Astrocyte of the spinal cord (primary cell): ENCODE measurements around the gene HPCAL4.

Experiments
- DNase-seq: peaks from one replicate; pipeline ENCODE4 v3.0.0; 2011; ENCODE audit warnings: low read depth, low spot score
- H3K4me3 ChIP-seq: 2 replicates; pipeline ENCODE4 v1.5.1; 2011; ENCODE audit warnings: low read depth, mild to moderate bottlenecking, low read length, moderate library complexity
- in situ Hi-C: cut with HindIII; loops from 2 replicates; pipeline ENCODE4 v1.10.0; 2017; ENCODE audit warnings: low sequenced_read_pairs
- TF ChIP-seq, protein P1 (sequence below): IDR thresholded peaks from 2 replicates; pipeline ENCODE4 v1.5.1; 2012; ENCODE audit warnings: low read depth, mild to moderate bottlenecking, low read length, inconsistent platforms

HPCAL4 gene

DNA sequence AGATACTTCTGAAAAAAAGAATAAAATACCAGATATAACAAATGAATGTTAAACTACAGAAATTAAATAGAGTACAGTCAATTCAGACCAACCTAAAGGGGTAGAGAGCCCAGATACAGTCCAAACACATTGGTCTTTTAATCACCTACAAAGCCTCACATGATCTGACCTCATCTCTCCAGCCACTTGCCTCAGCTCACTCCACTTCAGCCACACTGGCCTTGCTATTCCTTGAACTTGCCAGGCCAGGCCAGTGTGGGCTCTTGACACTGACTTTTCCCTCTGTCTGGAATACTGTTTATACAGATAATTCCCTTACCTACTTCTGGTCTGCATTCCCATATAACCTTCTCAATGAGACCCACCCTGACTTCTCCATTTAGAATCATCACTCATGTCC is 30.4 kb upstream of the HPCAL4 start:
- H3K4me3 ChIP-seq = no peak overlapping the region
- TF ChIP-seq, protein P1, sequence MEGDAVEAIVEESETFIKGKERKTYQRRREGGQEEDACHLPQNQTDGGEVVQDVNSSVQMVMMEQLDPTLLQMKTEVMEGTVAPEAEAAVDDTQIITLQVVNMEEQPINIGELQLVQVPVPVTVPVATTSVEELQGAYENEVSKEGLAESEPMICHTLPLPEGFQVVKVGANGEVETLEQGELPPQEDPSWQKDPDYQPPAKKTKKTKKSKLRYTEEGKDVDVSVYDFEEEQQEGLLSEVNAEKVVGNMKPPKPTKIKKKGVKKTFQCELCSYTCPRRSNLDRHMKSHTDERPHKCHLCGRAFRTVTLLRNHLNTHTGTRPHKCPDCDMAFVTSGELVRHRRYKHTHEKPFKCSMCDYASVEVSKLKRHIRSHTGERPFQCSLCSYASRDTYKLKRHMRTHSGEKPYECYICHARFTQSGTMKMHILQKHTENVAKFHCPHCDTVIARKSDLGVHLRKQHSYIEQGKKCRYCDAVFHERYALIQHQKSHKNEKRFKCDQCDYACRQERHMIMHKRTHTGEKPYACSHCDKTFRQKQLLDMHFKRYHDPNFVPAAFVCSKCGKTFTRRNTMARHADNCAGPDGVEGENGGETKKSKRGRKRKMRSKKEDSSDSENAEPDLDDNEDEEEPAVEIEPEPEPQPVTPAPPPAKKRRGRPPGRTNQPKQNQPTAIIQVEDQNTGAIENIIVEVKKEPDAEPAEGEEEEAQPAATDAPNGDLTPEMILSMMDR = no peak
- in situ Hi-C loops = no loop called here
- DNase-seq = no peak

DNA sequence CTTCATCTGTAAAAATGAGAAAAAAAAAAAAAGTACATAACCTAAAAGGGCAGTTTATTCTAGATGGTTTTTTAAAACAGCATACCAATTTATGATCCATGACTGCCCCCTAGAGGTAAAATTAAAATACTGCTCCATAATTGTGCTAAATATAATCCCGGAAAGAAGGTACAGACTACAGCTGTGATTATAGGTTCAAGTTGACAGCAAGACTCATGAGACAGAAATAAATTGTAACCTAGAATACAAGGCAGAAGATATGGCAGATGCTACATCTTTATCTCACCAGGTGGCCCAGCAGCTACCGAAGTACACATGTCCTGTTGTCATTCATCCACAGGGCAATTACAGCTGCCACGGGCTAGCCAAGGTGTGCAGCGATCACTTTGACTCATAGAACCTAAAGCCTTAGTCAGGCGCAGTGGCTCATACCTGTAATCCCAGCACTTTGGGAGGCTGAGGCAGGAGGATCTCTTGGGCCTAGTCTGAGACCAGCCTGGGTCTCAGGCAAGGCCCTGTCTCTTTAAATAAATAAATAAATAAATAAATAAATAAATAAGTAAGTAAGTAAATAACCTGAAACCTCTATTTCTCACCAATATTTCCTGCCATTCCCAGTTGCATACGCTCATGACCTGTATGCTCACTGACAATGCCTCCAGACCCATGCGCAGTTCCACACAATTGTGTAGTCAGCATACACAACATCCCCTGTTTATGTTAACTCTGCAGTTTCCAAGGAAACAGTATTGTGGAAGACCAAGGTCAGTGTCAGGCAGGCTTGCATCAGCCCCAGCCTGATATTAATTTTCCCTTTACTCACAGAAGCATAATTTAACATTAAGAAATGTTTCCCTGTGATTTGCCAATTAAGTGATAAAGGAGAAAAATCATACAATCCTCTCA is 29.1 kb upstream of the HPCAL4 start:
- TF ChIP-seq, protein P1 = peak; percentile 47
- in situ Hi-C loops = no loop called here
- no peak overlapping the region for H3K4me3 ChIP-seq
- peak; percentile 63 for DNase-seq

DNA sequence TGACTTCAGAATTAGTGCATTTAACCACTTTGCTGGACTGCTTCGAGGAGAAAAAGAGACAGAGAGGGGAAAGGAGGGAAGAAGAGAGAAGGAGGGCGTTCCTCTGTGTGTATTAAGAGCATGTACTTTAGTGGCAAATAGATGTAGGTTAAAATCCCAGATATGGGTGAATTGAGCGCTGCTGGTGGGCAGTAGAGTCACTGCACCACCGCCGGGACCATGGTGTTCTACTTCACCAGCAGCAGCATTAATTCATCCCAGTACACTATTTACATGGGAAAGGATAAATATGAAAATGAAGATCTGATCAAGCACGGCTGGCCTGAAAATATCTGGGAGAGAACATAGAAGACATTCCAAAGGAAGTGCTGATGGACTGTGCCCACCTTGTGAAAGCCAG is 26.6 kb upstream of the HPCAL4 start:
- no peak overlapping the region for H3K4me3 ChIP-seq
- in situ Hi-C loops = no loop called here
- TF ChIP-seq, protein P1 = no peak
- DNase-seq = no peak

DNA sequence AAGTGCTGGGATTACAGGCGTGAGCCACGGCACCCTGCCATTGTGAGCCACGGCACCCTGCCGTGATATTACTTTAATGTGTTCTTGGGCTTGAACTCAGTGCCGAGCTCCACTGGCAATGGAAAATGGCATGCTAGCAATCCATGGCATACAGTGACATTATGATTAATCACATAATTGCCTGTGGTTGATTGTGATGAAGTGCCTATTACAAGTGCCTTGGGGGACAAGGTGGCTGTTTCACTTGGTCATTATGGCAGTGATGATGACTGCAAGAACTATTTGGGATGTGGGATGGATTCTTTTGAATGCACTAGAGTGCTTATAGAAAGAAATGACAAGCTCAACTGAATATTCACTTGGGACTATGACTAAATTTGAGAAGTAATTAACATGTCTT is 22.3 kb upstream of the HPCAL4 start:
- DNase-seq = no peak
- in situ Hi-C loops = no loop called here
- no peak overlapping the region for H3K4me3 ChIP-seq
- TF ChIP-seq, protein P1 = no peak

DNA sequence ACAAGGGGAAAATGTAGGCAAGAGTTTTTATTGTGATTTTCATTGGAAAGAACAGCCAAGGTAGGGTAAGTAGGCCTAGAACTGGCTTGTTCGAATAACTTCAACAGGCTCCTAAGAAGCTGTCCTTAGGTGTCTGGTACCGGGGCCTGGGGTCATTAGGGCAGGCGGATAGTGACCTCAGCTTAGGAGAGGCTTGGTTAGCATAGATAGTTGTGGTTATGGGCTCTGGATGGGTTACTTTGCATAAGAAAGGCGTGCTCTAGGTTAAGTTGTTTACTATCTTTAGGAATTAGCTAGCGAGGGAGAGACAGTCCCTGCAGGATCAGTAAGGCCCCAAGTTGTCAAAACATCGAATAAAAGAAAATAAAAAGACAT is 20.7 kb upstream of the HPCAL4 start:
- in situ Hi-C loops = no loop called here
- TF ChIP-seq, protein P1 = no peak
- DNase-seq = no peak
- H3K4me3 ChIP-seq = no peak overlapping the region

DNA sequence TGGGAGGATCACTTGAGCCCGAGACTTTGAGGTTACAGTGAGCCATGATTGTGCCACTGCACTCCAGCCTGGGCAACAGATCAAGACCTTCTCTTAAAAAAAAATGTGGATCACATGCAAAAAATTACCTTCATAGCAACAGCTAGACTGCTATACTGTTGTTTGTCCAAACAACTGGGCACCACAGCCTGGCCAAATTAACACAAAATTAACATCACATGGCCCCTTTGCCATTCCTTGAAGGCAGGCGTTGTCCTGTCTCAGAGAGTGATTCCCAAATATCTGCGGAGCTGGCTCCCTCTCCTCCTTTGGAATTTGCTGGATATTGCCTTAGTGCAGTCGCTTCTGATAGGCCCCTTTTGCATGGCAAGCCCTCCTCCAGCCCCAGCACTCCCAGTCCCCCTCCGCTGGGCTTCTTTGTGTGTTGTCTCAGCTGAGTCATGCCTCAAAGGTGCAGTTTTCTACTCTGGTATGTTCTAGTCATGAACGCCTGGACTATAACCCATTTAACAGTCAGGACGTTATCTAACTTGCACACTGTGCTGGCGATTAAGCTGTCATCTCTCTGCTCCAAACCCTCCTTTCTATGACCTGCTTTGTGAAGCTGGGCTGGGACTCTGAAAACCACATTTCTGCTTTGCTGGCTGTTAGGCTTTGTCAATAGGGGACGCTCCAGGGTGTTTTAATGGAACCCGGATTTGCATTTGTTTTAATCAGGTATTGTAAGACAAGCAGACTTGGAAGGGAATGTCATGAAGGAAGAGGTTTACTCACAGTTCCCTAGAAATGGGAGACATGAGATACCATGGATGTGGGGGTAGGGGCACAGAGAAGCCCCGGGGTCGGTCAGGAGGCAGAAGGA is 20.1 kb upstream of the HPCAL4 start:
- no peak overlapping the region for H3K4me3 ChIP-seq
- DNase-seq = no peak
- in situ Hi-C loops = no loop called here
- TF ChIP-seq, protein P1 = no peak
